Keratinocyte (primary cell): ENCODE data around the gene GPR157.

ENCODE experiments used
- CTCF ChIP-seq, 3 experiments: IDR thresholded peaks in 1 of 3; conservative IDR thresholded peaks in 1 of 3; optimal IDR thresholded peaks in 1 of 3; 2 replicates in 2 of 3; 3 replicates in 1 of 3; pipeline versions ENCODE3 to v1.5.1; 2011; ENCODE audit warnings: low read length in 3 of 3, mild to moderate bottlenecking in 3 of 3, moderate library complexity in 2 of 3, control low read depth in 1 of 3, inconsistent platforms in 1 of 3; ENCODE audit not compliant: insufficient read depth in 2 of 3; ENCODE audit errors: extremely low read depth in 1 of 3
- EZH2 ChIP-seq: IDR thresholded peaks from one replicate; pipeline ENCODE4 v1.6.1; 2012; ENCODE audit warnings: inconsistent platforms, mild to moderate bottlenecking, low read length, moderate library complexity

- no peak for TF ChIP-seq EZH2
- TF ChIP-seq CTCF (optimal IDR thresholded peaks at IDR 0.05 in 1 of 3, IDR thresholded peaks at IDR 0.05 in 1 of 3, conservative IDR thresholded peaks at IDR 0.05 in 1 of 3; ENCODE audit: extremely low read depth in 1 of 3, insufficient read depth in 2 of 3, low read length in 3 of 3) = no peak
Measured at GRCh38 chr1:9145021-9145668, 16.2 kb upstream of the GPR157 start.
